Naive B cell (primary cell): ENCODE data around the gene THSD4. TPM values are rescaled to one million over a fixed set of nuclear protein-coding genes. Genes with fewer than 3 reads are reported as not detected.

Source experiments
- ATAC-seq, 2 donors: fragments of 150-1000 bp; cut with Tn5 transposase; 2 replicates each; pipeline ENCODE4 v1.10.0; 2021; ENCODE audit warnings: low read depth in 2 of 2, mild to moderate bottlenecking in 2 of 2, moderate library complexity in 2 of 2
- DNase-seq: peaks from one replicate; pipeline ENCODE4 v3.0.0; 2022
- H3K27ac Mint-ChIP-seq, 6 donors: one replicate each; pipeline ENCODE4 v1.8.0; 2020 to 2022; ENCODE audit warnings: mild to moderate bottlenecking in 6 of 6, mixed read lengths in 6 of 6, moderate library complexity in 5 of 6, inconsistent platforms in 2 of 6
- H3K27me3 Mint-ChIP-seq, 3 donors: one replicate each; pipeline ENCODE4 v1.8.0; 2021 to 2022; ENCODE audit warnings: mixed read lengths in 3 of 3, mild to moderate bottlenecking in 1 of 3
- H3K36me3 Mint-ChIP-seq, 2 donors: one replicate each; pipeline ENCODE4 v1.8.0; 2020 to 2022; ENCODE audit warnings: mixed read lengths in 2 of 2, inconsistent platforms in 1 of 2, mild to moderate bottlenecking in 1 of 2
- H3K4me1 Mint-ChIP-seq, 3 donors: one replicate each; pipeline ENCODE4 v1.8.0; 2020 to 2022; ENCODE audit warnings: mixed read lengths in 3 of 3, inconsistent platforms in 1 of 3, mild to moderate bottlenecking in 1 of 3, moderate library complexity in 1 of 3
- H3K4me3 Mint-ChIP-seq, 8 donors: one replicate each; pipeline ENCODE4 v1.8.0; 2020 to 2022; ENCODE audit warnings: mild to moderate bottlenecking in 8 of 8, mixed read lengths in 8 of 8, moderate library complexity in 8 of 8, inconsistent platforms in 2 of 8
- H3K9me3 Mint-ChIP-seq, 7 donors: one replicate each; pipeline ENCODE4 v1.8.0; 2020 to 2022; ENCODE audit warnings: mixed read lengths in 7 of 7, mild to moderate bottlenecking in 5 of 7, inconsistent platforms in 2 of 7, moderate library complexity in 1 of 7
- polyA plus RNA-seq, 6 donors: library from polyadenylated mRNA; unstranded; fragments of 300-500 nt; fragmentation: Illumina TruSeq; gene quantifications; one replicate each; pipeline ENCODE4 v1.2.3, GENCODE V29; 2021; ENCODE audit warnings: low read depth in 6 of 6

Gene THSD4
- polyA plus RNA-seq, 6 donors from 2014 or later = not detected

DNA sequence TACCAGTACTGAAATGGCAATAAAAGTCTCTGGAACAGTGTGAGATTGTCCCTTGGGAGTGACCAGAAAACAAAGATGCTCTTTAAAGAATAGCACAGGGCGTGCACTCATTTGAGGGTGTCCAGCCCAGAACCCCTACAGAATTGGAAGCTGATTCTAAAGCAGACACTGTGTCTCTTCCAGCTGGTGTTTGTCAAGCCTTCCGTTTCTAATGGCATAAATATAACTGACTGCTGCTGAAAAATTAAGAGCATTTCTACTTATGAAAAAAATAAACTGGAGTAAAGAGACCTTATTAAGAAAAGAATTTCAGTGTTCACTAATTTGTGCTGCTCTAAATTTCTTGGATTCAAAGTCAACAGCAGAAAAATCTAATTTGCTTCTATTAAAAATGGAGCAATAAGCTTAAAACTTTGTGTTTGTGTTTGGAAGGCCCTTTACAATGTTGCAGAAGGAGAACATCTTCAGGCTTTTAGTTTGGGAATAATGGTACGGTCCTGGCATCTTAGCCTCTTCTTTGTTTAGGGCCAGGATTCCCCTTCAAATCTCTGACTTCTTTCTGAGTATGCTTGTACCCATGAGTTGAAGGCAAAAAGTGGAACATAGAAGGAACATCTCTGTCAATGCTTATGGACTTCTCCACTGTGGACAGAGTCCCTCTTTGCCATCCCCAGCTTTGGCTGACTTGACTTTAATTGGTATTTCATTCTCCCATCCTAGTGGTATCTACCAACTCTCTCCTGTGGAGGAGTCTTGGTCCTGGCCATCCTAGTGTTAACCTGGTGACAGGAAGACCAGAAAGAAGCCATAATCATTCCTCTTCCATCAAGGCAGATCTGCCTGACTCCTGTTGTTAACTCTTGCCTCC is 65.9 kb downstream of the THSD4 start:
- Mint-ChIP-seq H3K27me3 (peaks cover 0 to 4% (median 0%) of the 10 kb centered on the region in 3 donors), H3K4me1 (no peaks in the 10 kb centered on the region), H3K9me3 (peaks cover 0 to 5% (median 0%) of the 10 kb centered on the region in 7 donors), H3K4me3 (no peak overlapping the region), H3K36me3 (no peaks in the 10 kb centered on the region), H3K27ac (no peak overlapping the region)
- ATAC-seq (no peak), DNase-seq (no peak)

DNA sequence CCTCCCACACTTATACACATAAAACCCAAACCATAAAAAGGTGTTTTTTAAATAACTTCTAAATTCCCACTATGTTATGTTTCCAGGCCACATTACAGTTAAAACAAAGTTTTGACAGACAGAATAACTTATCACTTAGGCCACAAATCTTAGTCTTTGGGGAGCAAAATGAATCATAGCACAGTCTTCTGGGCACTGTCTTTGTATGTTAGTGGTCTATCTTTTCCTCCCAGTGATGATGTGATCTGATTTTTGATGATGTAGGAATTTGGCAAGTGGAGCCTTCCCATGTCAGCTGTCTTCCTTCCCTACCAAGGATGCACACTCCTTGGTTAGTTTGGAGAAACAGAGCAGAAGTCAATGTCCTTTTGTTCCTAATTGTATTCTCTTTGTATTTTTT is 67.3 kb downstream of the THSD4 start:
- H3K4me1 Mint-ChIP-seq = no peaks in the 10 kb centered on the region
- no peak for DNase-seq
- H3K27ac Mint-ChIP-seq = no peak overlapping the region
- no peak overlapping the region for H3K4me3 Mint-ChIP-seq
- no peak for ATAC-seq
- no peaks in the 10 kb centered on the region for H3K36me3 Mint-ChIP-seq
- peaks cover 0 to 4% (median 0%) of the 10 kb centered on the region in 3 donors for H3K27me3 Mint-ChIP-seq
- peaks cover 0 to 5% (median 0%) of the 10 kb centered on the region in 7 donors for H3K9me3 Mint-ChIP-seq

DNA sequence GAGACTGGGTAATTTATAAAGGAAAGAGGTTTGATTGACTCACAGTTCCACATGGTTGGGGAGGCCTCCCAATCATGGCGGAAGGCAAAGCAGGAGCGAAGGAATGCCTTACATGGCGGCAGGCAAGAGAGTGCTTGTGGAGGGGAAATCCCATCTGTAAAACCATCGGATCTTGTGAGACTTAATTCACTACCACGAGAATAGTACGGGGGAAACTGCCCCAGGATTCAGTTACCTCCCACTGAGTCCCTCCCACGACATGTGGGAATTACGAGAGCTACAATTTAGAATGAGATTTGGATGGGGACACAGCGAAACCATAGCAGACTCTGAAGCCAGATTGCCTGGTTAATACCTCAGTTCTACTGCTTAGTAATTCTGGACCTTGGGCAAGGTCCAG is 67.8 kb downstream of the THSD4 start:
- Mint-ChIP-seq H3K27me3 (peaks cover 0 to 4% (median 0%) of the 10 kb centered on the region in 3 donors), H3K27ac (no peak overlapping the region)

DNA sequence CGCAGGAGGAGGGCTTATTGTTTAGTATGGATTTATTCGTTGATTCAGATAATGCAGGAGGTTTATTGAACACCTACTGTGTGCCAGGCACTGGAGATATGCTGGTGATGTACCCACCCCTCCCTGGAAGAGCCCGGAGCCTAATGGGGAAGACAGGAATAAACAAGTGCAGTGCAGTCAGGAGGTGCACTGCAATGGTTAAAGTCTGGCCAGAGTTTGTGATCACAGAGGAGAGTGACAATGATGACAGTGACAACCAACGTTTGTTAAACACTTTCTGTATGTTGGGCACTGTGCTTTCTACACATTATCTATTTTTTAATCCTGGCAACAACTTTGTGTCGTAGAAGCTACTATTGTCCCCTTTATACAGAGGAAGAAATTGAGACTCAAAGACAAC is 70.4 kb downstream of the THSD4 start:
- Mint-ChIP-seq H3K9me3 (peaks cover 0 to 5% (median under 1%) of the 10 kb centered on the region in 7 donors), H3K27me3 (peaks cover 0 to 4% (median 0%) of the 10 kb centered on the region in 3 donors), H3K4me3 (no peak overlapping the region), H3K36me3 (no peaks in the 10 kb centered on the region), H3K4me1 (no peaks in the 10 kb centered on the region), H3K27ac (no peak overlapping the region)
- no peak for ATAC-seq
- no peak for DNase-seq

More for the DNA sequence above, 67.8 kb downstream of the THSD4 start:
- H3K36me3 Mint-ChIP-seq = no peaks in the 10 kb centered on the region
- DNase-seq = no peak
- H3K4me3 Mint-ChIP-seq = no peak overlapping the region
- H3K9me3 Mint-ChIP-seq = peaks cover 0 to 5% (median 0%) of the 10 kb centered on the region in 7 donors
- H3K4me1 Mint-ChIP-seq = no peaks in the 10 kb centered on the region
- no peak for ATAC-seq

DNA sequence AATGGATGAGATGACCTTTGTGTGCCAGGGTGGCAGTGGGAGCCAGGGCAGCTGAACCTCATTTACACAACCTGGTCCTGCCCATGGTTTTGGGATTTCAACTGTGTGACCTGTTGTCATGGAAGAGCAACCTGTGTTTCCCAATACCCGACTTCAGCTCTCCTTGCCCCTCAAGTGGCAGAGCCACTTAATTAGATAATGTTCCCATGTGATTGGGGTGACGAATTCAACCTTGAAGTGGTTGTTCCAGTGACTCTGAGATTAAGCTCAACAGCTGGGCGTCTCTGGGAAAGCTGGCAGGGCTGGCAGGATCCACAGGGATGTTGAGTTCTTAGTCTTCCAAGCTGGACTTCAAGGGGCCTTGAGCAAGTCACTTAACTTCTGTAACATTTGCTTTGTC is 71.0 kb downstream of the THSD4 start:
- Mint-ChIP-seq H3K9me3 (peaks cover 0 to 8% (median 3%) of the 10 kb centered on the region in 7 donors), H3K4me3 (no peak overlapping the region), H3K27me3 (peaks cover 0 to 4% (median 0%) of the 10 kb centered on the region in 3 donors), H3K36me3 (no peaks in the 10 kb centered on the region), H3K4me1 (no peaks in the 10 kb centered on the region), H3K27ac (no peak overlapping the region)
- ATAC-seq (no peak), DNase-seq (no peak)

DNA sequence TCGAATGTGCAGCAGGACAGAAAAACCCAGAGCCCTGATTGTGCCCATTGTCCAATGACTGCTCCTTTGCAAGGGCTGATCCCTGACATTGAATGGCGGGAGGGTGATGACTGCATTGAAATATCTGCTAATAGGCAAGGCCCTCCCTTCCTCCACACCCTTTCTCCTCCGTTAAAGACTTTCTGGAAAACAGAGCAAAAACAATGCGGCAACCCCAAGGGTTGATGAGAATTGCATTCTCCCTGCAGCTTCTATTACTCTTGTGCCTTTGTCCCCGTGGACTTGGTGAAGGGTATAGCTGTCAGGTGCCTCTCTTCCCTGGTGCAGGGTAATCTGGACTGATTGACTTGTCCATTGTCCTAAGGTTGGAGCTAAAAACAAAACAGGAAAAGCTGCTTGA is 71.8 kb downstream of the THSD4 start:
- no peak for ATAC-seq
- peaks cover 0 to 8% (median 3%) of the 10 kb centered on the region in 7 donors for H3K9me3 Mint-ChIP-seq
- no peak overlapping the region for H3K4me3 Mint-ChIP-seq
- no peaks in the 10 kb centered on the region for H3K4me1 Mint-ChIP-seq
- no peak overlapping the region for H3K27ac Mint-ChIP-seq
- peaks cover 0 to 4% (median 0%) of the 10 kb centered on the region in 3 donors for H3K27me3 Mint-ChIP-seq
- no peak for DNase-seq
- H3K36me3 Mint-ChIP-seq = no peaks in the 10 kb centered on the region

DNA sequence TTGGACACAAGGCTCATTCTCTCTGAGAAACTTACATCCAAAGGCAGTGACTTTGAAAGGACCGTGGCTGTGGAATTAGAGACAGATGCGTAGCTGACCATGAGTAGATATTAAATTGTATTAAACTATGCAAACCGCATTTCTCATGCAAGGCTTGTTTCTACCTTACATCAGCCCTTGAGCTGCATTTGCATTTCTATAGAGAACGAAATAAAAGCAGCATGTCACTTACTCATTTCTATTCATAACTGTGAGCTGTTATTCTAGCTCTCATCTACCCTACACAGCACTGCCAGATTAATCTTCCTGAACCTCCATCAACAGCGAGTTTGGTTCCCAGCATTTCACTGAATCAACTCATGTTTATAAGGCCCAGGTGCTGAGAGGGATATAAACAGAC is 72.3 kb downstream of the THSD4 start:
- Mint-ChIP-seq H3K27me3 (peaks cover 0 to 4% (median 0%) of the 10 kb centered on the region in 3 donors), H3K4me3 (no peak overlapping the region), H3K36me3 (no peaks in the 10 kb centered on the region), H3K4me1 (no peaks in the 10 kb centered on the region), H3K27ac (no peak overlapping the region), H3K9me3 (peaks cover 0 to 8% (median 3%) of the 10 kb centered on the region in 7 donors)
- ATAC-seq = no peak
- no peak for DNase-seq

DNA sequence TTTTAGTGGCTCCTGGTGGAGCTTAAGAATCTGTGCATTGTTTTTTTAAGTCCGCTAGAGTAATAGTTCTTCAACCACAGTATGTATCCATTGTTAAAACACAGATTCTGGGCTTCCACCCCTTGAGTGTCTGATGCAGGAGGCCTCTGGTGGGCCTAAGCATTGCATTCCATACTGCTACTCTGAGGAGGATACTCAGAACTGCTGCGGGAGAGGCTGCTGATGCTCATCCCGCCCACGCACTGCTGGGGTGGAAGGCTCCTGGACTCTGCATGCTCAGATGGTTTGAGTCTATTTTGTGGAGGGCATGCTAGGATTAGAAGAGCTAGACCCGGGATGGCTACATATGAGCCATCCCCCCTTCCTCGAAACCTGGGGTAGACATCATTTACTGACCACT is 74.4 kb downstream of the THSD4 start:
- H3K9me3 Mint-ChIP-seq = peaks cover 0 to 15% (median 2%) of the 10 kb centered on the region in 7 donors
- H3K27ac Mint-ChIP-seq = peak overlapping the region in 1 of 6 donors; percentile 35
- ATAC-seq (no peak), DNase-seq (no peak)
- peaks cover 0 to 4% (median 2%) of the 10 kb centered on the region in 3 donors for H3K27me3 Mint-ChIP-seq
- no peaks in the 10 kb centered on the region for H3K36me3 Mint-ChIP-seq
- H3K4me3 Mint-ChIP-seq = no peak overlapping the region
- no peaks in the 10 kb centered on the region for H3K4me1 Mint-ChIP-seq

DNA sequence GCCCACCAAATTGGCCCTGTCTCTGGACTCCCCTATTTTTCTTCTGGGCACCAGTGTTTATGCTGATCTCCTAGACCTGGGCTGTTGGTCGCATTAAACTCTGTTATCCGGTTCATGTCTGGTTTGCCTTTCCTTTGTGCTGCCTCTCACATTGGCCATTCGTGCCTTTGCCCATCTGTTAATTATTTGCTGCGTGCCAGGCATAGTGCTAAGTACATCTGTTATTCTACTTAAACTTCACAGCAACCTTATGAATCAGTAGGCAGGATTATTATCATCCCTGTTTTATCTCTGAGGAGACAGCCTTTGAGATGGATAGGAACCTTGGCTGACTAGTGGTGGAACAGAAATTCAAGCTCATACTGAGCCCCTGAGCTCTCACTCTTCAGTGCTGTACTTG is 76.0 kb downstream of the THSD4 start:
- DNase-seq (no peak), ATAC-seq (no peak)
- H3K4me1 Mint-ChIP-seq = no peaks in the 10 kb centered on the region

DNA sequence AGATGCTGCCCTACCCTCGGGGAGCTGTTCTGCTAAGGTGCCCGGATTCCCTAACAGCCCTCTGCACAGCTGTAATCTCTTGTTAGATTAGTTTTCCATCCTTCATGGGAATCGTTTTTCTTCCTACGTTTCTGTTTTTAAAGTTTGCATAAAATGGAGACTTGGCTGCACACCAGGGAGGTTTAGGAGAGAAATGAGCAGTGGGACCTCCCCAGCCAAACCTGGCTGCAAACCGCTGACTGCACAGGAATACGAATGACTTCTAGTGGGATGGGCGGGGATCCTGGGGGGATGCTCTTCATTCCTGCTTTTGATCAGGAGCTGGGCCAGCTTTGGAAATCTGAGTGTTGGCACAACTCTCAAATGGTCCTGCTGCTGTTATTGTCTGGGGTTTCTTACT is 77.5 kb downstream of the THSD4 start:
- Mint-ChIP-seq H3K4me1 (no peaks in the 10 kb centered on the region), H3K9me3 (peaks cover 0 to 16% (median 2%) of the 10 kb centered on the region in 7 donors), H3K27me3 (peaks cover 0 to 10% (median 7%) of the 10 kb centered on the region in 3 donors), H3K4me3 (no peak overlapping the region), H3K27ac (no peak overlapping the region), H3K36me3 (no peaks in the 10 kb centered on the region)
- ATAC-seq (no peak), DNase-seq (no peak)

More for the DNA sequence above, 76.0 kb downstream of the THSD4 start:
- H3K4me3 Mint-ChIP-seq = no peak overlapping the region
- peaks cover 0 to 15% (median 2%) of the 10 kb centered on the region in 7 donors for H3K9me3 Mint-ChIP-seq
- no peaks in the 10 kb centered on the region for H3K36me3 Mint-ChIP-seq
- H3K27ac Mint-ChIP-seq = no peak overlapping the region
- H3K27me3 Mint-ChIP-seq = peaks cover 0 to 5% (median 3%) of the 10 kb centered on the region in 3 donors

DNA sequence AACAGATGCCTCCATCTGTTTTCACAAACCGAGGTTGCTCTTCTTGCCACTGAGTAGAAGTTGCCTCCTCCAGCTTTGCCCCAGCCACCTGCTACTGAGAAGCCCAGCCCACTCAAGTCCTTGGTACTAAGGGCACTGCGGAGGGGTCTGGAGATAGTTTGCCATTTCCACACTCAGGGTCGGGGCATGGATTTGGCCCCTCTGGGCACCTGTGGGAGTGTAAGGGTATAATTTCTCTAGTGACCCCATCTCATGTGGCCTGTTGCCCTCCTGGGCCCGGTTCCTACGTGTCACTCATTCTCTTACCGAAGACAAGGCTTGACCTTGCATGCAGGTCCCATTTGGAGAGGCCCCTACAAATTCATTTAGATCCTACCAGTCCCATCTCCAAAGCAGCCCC is 79.0 kb downstream of the THSD4 start:
- Mint-ChIP-seq H3K4me3 (no peak overlapping the region), H3K4me1 (no peaks in the 10 kb centered on the region), H3K9me3 (peaks cover 0 to 16% (median 2%) of the 10 kb centered on the region in 7 donors), H3K36me3 (no peaks in the 10 kb centered on the region), H3K27ac (no peak overlapping the region), H3K27me3 (peaks cover 0 to 10% (median 7%) of the 10 kb centered on the region in 3 donors)
- ATAC-seq = no peak
- DNase-seq = no peak

DNA sequence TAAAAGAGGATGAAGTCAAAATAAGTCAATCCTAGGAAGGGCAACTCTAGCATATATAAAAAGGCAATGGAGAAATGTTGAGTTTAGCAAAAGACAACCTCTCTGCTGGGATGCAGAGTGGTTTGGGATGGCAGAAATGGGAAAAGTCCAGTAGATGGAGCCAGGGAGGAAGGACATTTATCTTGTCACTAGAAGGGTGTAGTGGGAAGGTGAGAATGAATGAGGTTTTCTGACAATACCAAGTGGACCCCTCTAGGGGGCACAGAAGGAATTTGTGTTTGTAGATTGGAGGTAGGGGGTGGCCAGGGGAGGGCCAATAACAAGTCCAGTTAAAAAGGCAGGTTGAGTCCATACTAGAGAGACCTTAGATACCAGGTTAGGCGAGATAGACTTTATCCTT is 80.0 kb downstream of the THSD4 start:
- Mint-ChIP-seq H3K4me1 (no peaks in the 10 kb centered on the region), H3K27me3 (peaks cover 0 to 10% (median 7%) of the 10 kb centered on the region in 3 donors), H3K4me3 (no peak overlapping the region), H3K27ac (no peak overlapping the region), H3K9me3 (peaks cover 0 to 19% (median 4%) of the 10 kb centered on the region in 7 donors), H3K36me3 (no peaks in the 10 kb centered on the region)
- no peak for DNase-seq
- no peak for ATAC-seq

DNA sequence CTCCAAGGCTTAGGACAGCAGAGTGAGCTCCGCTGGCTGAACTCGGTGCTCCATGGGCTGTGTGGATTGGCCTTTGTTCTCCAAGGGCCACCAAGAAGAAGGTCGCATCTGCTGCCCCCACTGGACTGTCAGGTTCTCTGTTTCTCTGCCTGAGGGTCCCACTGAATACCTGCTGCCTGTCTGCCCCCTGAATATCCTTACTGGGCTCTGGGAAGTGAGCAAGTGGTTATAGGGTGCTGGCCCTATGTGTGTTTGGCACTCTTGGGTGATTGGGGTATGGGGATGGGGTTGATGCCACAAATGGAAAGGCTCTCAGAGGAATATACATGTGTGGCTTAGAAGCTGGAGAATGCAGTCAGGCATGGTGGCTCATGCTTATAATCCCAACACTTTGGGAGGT is 82.3 kb downstream of the THSD4 start:
- Mint-ChIP-seq H3K9me3 (peaks cover 0 to 14% (median 4%) of the 10 kb centered on the region in 7 donors), H3K27me3 (peaks cover 0 to 10% (median 7%) of the 10 kb centered on the region in 3 donors), H3K27ac (no peak overlapping the region), H3K36me3 (no peaks in the 10 kb centered on the region), H3K4me3 (no peak overlapping the region), H3K4me1 (no peaks in the 10 kb centered on the region)
- DNase-seq = no peak
- ATAC-seq = no peak

DNA sequence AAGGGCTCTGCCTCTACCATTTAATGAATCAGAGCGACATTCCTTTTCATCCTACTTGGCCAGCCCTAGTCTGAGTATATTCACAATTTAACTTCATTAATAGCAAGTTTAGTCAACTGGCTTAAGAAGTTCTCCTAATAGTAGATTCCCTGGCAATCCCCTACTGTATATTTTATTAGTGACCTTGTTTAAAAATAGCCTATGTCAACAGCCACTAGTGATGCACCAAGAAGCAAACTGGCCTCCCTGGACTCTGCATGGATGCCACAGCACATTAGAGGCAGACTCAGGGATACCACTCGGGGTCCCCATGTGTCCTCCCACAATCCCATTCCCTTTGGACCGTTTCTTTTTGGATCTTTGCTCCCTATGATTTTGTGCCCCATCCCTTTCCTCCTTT is 83.6 kb downstream of the THSD4 start:
- ATAC-seq (no peak), DNase-seq (no peak)
- no peaks in the 10 kb centered on the region for H3K4me1 Mint-ChIP-seq
- peaks cover 0 to 14% (median 3%) of the 10 kb centered on the region in 7 donors for H3K9me3 Mint-ChIP-seq
- H3K4me3 Mint-ChIP-seq = no peak overlapping the region
- no peaks in the 10 kb centered on the region for H3K36me3 Mint-ChIP-seq
- peaks cover 0 to 9% (median 7%) of the 10 kb centered on the region in 3 donors for H3K27me3 Mint-ChIP-seq
- H3K27ac Mint-ChIP-seq = no peak overlapping the region
